Keratinocyte (primary cell): Measurements from ENCODE around the gene ADAMTS17.

Experiments used
- EZH2 ChIP-seq: IDR thresholded peaks from one replicate; pipeline ENCODE4 v1.6.1; 2012; ENCODE audit warnings: inconsistent platforms, mild to moderate bottlenecking, low read length, moderate library complexity
- TF ChIP-seq, protein P1 (sequence below), 3 experiments: IDR thresholded peaks in 1 of 3; conservative IDR thresholded peaks in 1 of 3; optimal IDR thresholded peaks in 1 of 3; 2 replicates in 2 of 3; 3 replicates in 1 of 3; pipeline versions ENCODE3 to v1.5.1; 2011; ENCODE audit warnings: low read length in 3 of 3, mild to moderate bottlenecking in 3 of 3, moderate library complexity in 2 of 3, control low read depth in 1 of 3, inconsistent platforms in 1 of 3; ENCODE audit not compliant: insufficient read depth in 2 of 3; ENCODE audit errors: extremely low read depth in 1 of 3

DNA sequence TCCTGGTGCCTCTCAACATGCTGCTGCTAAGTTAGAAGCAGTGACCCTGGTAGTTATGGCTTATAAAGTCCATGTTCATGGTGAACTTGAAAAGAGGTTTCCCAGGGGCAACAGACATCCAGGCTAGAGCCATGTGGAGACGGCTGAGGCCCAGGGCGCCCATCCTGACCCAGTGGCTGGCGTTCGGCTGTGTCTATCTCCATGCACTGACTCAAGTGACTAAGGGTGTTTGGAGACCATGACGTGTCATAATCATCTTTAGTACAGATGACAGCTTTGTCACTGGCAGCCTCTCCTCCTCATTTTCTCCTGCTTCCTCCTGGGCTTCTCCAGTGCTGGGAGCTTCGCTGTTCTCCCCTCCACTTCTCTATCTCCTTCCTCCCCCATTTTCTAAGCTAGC lies 321.2 kb downstream of the ADAMTS17 start:
- no peak for TF ChIP-seq EZH2
- TF ChIP-seq, protein P1, sequence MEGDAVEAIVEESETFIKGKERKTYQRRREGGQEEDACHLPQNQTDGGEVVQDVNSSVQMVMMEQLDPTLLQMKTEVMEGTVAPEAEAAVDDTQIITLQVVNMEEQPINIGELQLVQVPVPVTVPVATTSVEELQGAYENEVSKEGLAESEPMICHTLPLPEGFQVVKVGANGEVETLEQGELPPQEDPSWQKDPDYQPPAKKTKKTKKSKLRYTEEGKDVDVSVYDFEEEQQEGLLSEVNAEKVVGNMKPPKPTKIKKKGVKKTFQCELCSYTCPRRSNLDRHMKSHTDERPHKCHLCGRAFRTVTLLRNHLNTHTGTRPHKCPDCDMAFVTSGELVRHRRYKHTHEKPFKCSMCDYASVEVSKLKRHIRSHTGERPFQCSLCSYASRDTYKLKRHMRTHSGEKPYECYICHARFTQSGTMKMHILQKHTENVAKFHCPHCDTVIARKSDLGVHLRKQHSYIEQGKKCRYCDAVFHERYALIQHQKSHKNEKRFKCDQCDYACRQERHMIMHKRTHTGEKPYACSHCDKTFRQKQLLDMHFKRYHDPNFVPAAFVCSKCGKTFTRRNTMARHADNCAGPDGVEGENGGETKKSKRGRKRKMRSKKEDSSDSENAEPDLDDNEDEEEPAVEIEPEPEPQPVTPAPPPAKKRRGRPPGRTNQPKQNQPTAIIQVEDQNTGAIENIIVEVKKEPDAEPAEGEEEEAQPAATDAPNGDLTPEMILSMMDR (optimal IDR thresholded peaks at IDR 0.05 in 1 of 3, IDR thresholded peaks at IDR 0.05 in 1 of 3, conservative IDR thresholded peaks at IDR 0.05 in 1 of 3; ENCODE audit: extremely low read depth in 1 of 3, insufficient read depth in 2 of 3, low read length in 3 of 3): no peak
